Pancreas (tissue), 10 donors: Measurements from ENCODE around the gene SPAG9. TPM values are rescaled to one million over a fixed set of nuclear protein-coding genes. Genes with fewer than 3 reads are reported as not detected.

ENCODE experiments used
- ATAC-seq, 4 donors: fragments of 200-7000 bp; cut with Tn5 transposase; one replicate each; pipeline versions ENCODE4 v1.8.0 to v1.9.1; 2020; ENCODE audit warnings: mild to moderate bottlenecking in 4 of 4, moderate library complexity in 4 of 4
- DNase-seq, 6 donors: peaks; one replicate each; pipeline ENCODE4 v3.0.0-alpha.2; 2020
- FAIRE-seq: peaks from 2 replicates; lab custom pipeline; 2012; peaks lifted over from hg19 to GRCh38; lab: Jason Lieb, UNC
- H3K27ac ChIP-seq, 4 donors: fragments of 200-600 bp; sonication (generic); 1 replicate in 3 of 4; 2 replicates in 1 of 4; pipeline versions ENCODE4 v1.5.0 to v1.8.0; 2020
- H3K27me3 ChIP-seq, 4 donors: fragments of 200-600 bp; one replicate each; pipeline ENCODE4 v1.8.0; 2021
- H3K36me3 ChIP-seq, 3 donors: fragments of 200-600 bp; sonication (generic) in 1 of 3; one replicate each; pipeline versions ENCODE4 v1.5.0 to v1.8.0; 2020 to 2021
- H3K4me1 ChIP-seq, 3 donors: fragments of 200-600 bp; one replicate each; pipeline ENCODE4 v1.8.0; 2021
- H3K4me3 ChIP-seq, 4 donors: fragments of 200-600 bp; sonication (generic) in 2 of 4; one replicate each; pipeline versions ENCODE4 v1.5.0 to v1.8.0; 2020 to 2021
- H3K9me3 ChIP-seq, 4 donors: fragments of 200-600 bp; one replicate each; pipeline ENCODE4 v1.8.0; 2021
- WGBS, 2 donors: extraction: QIAGEN DNeasy Blood & Tissue Kit; methylation state at CpG; one replicate each; pipeline ENCODE4 v1.1.7; 2013; 5-methylcytosine and 5-hydroxymethylcytosine counted together
- intact Hi-C, 3 donors: fragments of 100-400 bp; cut with DNase I; formaldehyde crosslinking; loops; one replicate each; pipeline versions ENCODE4 v1.11.1 to v1.14.2; 2022
- polyA plus RNA-seq, 2 donors: library from polyadenylated mRNA; stranded (reverse); fragments of 200-250 nt; gene quantifications; one replicate each; pipeline ENCODE4 v1.2.3, GENCODE V29; 2013
- total RNA-seq, 6 donors: library from RNA; stranded (reverse); fragmentation: NEBNext Ultra II Directional in 4 of 6; extraction: Animal tissue kit (Norgen Biotek cat#: 25700) in 4 of 6; gene quantifications; one replicate each; pipeline versions ENCODE4 v1.2.1 to v1.2.4, GENCODE V29; 2021 to 2023
- TF ChIP-seq, protein P1 (sequence below), 4 donors: fragments of 200-600 bp; sonication (generic) in 3 of 4; IDR thresholded peaks; one replicate each; pipeline versions ENCODE4 v1.5.0 to v1.8.0; 2021; ENCODE audit warnings: antibody characterized with exemption in 4 of 4
- donor health status: healthy with polysubstance abuse.
- donor health status: DM: no; HTN: no; CAD: no; lungs with moderate emphysema.
- donor health status: DM: no; HTN: no; CAD: no.
- donor health status: control.
- donor health status: control.
- donor health status: Bipolar disorder and iron deficiency.
- donor health status: DM: yes; HTN: yes; CAD: no.
- donor health status: DM: no; HTN: no; CAD: no.
- donor health status: DM: no; HTN: no; CAD: no.
- donor health status: DM: yes; HTN: yes; CAD: no.

The SPAG9 gene
- total and polyA plus RNA-seq, 8 donors = 18.7 to 56.1 (median 39.7) TPM

DNA sequence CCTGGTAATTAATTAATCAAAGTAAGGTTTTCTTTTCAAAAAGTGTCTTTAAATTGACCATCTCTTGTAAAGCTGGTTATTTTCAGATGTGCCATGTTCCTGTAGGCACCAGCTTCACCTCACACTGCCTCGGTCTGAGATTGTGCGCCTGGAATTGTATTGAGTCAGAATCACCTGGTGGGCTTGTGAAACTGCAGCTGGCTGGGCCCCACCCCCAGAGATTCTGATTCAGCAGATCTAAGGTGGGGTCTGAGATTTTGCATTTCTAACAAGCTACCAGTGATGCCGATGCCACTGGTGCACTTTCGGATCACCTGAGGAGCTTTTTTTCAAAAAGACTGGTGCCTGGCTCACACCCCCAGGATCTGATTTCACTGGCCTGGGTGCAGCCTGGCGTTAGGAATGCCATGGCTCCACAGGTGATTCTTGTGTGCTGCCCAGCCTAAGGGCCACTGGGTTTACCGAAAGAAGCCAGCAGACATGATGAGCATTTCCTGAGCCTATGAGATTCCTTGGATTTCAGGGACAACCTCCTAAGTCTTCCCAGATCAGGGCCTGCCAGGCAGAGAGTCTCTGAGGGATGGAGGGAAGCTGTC, 195.3 kb downstream of the SPAG9 start:
- H3K27me3 ChIP-seq = no peaks in the 10 kb centered on the region
- H3K4me3 ChIP-seq = no peak overlapping the region
- peaks cover 10 to 15% (median 13%) of the 10 kb centered on the region in 3 donors for H3K4me1 ChIP-seq
- H3K9me3 ChIP-seq = no peaks in the 10 kb centered on the region
- ATAC-seq = no peak
- intact Hi-C loops = no loop called here
- no peak overlapping the region for H3K27ac ChIP-seq
- WGBS, 2 donors = 85 to 88% methylated on average over 6 of the region's 6 CpGs
- TF ChIP-seq, protein P1, sequence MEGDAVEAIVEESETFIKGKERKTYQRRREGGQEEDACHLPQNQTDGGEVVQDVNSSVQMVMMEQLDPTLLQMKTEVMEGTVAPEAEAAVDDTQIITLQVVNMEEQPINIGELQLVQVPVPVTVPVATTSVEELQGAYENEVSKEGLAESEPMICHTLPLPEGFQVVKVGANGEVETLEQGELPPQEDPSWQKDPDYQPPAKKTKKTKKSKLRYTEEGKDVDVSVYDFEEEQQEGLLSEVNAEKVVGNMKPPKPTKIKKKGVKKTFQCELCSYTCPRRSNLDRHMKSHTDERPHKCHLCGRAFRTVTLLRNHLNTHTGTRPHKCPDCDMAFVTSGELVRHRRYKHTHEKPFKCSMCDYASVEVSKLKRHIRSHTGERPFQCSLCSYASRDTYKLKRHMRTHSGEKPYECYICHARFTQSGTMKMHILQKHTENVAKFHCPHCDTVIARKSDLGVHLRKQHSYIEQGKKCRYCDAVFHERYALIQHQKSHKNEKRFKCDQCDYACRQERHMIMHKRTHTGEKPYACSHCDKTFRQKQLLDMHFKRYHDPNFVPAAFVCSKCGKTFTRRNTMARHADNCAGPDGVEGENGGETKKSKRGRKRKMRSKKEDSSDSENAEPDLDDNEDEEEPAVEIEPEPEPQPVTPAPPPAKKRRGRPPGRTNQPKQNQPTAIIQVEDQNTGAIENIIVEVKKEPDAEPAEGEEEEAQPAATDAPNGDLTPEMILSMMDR (IDR thresholded peaks at IDR 0.05) = no peak
- no peaks in the 10 kb centered on the region for H3K36me3 ChIP-seq
- DNase-seq = peak in 1 of 6 donors; percentile 21
- no peak for FAIRE-seq

DNA sequence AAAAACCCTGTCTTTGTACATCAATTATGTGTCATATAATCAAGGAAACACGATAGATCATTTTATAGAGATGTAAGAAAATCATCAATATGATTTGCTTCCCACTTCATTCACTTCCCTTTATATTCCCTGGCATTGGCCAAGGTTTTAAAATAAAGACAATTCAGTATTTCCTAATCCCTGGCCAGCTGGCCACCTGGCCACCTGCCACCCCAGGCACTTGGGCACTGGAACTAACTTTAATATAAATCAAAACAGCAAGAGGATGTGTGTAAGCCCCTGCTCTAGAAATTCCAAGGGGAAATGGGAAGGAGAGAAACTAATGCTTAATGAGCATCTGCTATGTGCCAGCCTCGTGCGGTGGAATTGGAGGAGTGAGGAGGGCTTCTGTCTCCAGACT, 195.9 kb downstream of the SPAG9 start:
- no peak for FAIRE-seq
- TF ChIP-seq, protein P1 (IDR thresholded peaks at IDR 0.05) = no peak
- intact Hi-C loops = no loop called here
- WGBS, 2 donors = 60 to 64% methylated on average over 3 of the region's 3 CpGs
- Histone ChIP-seq H3K4me3 (no peak overlapping the region), H3K27ac (no peak overlapping the region), H3K27me3 (no peaks in the 10 kb centered on the region), H3K9me3 (no peaks in the 10 kb centered on the region), H3K36me3 (no peaks in the 10 kb centered on the region), H3K4me1 (peaks cover 13 to 18% (median 14%) of the 10 kb centered on the region in 3 donors)
- peak in 2 of 6 donors; percentile 26 to 69 for DNase-seq
- peak in 2 of 4 donors; percentile 15 to 31 for ATAC-seq

DNA sequence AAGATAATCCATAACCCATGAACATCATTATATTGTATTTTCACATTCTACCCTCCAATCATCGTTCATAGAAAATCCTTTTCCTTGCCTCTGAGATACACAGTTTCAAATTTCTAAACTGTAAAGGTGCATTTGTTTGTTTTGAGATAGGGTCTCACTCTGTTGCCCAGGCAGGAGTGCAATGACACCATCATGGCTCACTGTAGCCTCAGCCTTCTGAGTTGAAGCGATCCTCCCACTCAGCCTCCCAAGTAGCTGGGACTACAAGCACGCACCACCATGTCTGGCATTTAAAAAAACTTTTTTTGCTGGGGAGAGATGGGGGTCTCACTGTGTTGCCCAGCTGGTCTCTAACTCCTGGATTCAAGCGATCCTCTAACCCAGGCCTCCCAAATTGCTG, 196.4 kb downstream of the SPAG9 start:
- H3K4me1 ChIP-seq = peaks cover 15 to 23% (median 17%) of the 10 kb centered on the region in 3 donors
- no peak overlapping the region for H3K27ac ChIP-seq
- H3K27me3 ChIP-seq = no peaks in the 10 kb centered on the region
- no peaks in the 10 kb centered on the region for H3K9me3 ChIP-seq
- DNase-seq = no peak
- no peak for ATAC-seq
- no peaks in the 10 kb centered on the region for H3K36me3 ChIP-seq
- WGBS, 2 donors = 87 to 88% methylated on average over 4 of the region's 4 CpGs
- no peak for FAIRE-seq
- TF ChIP-seq, protein P1 (IDR thresholded peaks at IDR 0.05) = no peak
- intact Hi-C loops = no loop called here
- no peak overlapping the region for H3K4me3 ChIP-seq

DNA sequence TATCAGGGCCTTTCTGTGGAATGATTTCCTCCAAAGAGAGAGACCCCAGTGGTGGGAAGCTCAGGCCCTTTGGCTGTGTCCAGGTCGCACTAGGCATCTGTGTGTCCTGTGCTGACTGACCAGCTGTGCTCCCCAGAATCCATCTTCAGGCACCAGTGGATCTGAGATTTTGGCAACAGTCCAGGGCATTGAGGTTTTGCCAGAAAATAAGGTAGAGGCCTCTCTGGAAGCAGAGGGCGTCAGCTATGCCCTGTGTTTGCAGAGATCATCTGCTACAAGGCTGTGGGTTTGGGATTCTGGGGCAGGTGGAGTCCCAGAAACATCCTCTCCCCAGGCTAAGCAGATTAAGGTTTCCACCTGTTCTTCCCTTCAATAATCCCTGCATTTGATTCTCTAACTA, 197.1 kb downstream of the SPAG9 start:
- no peaks in the 10 kb centered on the region for H3K27me3 ChIP-seq
- H3K36me3 ChIP-seq = no peaks in the 10 kb centered on the region
- no peak overlapping the region for H3K27ac ChIP-seq
- no peaks in the 10 kb centered on the region for H3K9me3 ChIP-seq
- intact Hi-C loops = no loop called here
- TF ChIP-seq, protein P1 (IDR thresholded peaks at IDR 0.05) = no peak
- H3K4me1 ChIP-seq = peaks cover 22 to 30% (median 23%) of the 10 kb centered on the region in 3 donors
- FAIRE-seq = no peak
- no peak for ATAC-seq
- H3K4me3 ChIP-seq = no peak overlapping the region
- peak in 1 of 6 donors; percentile 17 for DNase-seq
- WGBS, 2 donors = 44 to 50% methylated on average over 2 of the region's 2 CpGs

DNA sequence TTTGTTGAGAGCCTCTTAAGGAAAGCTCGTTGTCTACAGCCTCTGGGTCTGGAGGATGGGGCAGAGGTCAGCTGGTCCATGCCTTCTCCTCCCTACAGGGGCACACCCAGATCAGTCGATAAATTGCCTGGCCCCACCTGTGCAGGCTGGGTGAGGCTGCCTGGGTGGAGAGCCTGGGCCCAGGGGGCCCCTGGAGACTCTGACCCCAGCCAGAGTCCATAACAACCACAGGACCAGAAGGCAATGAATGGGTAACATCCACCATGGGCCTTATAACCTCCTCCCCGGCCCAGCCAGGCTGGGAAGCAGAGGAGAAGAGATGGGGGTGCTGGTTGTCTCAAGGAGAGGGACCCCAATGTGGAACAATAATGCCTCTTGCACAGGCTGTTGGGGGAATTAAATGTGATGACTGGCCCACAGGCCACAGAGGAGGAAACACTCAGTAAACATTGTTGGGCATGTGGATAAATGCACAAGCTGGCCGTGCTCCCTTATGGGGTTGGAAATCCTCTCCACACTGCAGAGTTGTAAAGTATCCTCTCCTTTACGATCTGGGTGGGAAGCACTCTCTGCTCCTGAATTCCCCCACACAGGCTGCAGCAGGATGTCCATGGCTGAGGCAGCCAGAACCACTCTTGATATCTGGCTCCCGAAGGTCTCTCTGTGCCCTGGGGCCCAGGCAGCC, 197.8 kb downstream of the SPAG9 start:
- DNase-seq = peak in 1 of 6 donors; percentile 24
- H3K27me3 ChIP-seq = no peaks in the 10 kb centered on the region
- no peak overlapping the region for H3K4me3 ChIP-seq
- intact Hi-C loops = no loop called here
- no peak overlapping the region for H3K27ac ChIP-seq
- no peak for FAIRE-seq
- peaks cover 27 to 38% (median 29%) of the 10 kb centered on the region in 3 donors for H3K4me1 ChIP-seq
- H3K36me3 ChIP-seq = no peaks in the 10 kb centered on the region
- H3K9me3 ChIP-seq = no peaks in the 10 kb centered on the region
- TF ChIP-seq, protein P1 (IDR thresholded peaks at IDR 0.05) = no peak
- WGBS, 2 donors = 81% methylated on average over 6 of the region's 6 CpGs
- ATAC-seq = no peak
